Measurements from ENCODE around the gene PNN. TPM values are rescaled to one million over a fixed set of nuclear protein-coding genes. Genes with fewer than 3 reads are reported as not detected.
"Not testable (repeated sequence)": the region's sequence is repeated elsewhere in the genome, so short reads cannot be mapped to it uniquely, and the experiment has no call there.

PNN gene
- total RNA-seq, 2 experiments from 2014 or later, result 110 to 111 TPM

DNA sequence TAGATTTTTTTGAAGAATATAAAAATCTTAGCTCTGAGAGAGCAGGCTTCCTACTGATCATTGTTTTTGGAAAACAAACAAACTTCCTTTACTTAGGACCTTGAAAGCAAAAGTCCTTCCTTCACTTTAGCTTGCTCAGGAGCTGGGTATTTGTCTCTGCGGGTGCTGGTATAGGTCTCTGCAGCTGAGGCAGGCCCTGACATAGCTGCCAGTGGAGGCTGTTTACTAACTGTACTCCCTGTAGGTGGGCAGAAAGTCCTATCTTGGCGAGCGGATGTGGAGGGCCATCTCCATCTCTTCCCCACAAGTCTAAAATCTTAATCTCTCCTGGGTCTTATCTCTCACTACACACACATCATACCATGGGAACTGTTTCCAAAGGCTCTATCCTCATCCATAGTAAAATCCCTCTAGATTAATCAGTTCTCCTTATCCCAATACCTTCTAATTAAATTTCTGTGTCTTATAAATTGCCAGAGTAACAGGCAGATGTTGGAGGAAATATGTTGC, 54.6 kb downstream of the PNN start:
- Mint-ChIP-seq H3K27me3 (no peaks in the 10 kb centered on the region), H3K4me3 (no peak overlapping the region), H3K4me1 (ENCODE audit: low read depth) (peaks cover 35% of the 10 kb centered on the region)

DNA sequence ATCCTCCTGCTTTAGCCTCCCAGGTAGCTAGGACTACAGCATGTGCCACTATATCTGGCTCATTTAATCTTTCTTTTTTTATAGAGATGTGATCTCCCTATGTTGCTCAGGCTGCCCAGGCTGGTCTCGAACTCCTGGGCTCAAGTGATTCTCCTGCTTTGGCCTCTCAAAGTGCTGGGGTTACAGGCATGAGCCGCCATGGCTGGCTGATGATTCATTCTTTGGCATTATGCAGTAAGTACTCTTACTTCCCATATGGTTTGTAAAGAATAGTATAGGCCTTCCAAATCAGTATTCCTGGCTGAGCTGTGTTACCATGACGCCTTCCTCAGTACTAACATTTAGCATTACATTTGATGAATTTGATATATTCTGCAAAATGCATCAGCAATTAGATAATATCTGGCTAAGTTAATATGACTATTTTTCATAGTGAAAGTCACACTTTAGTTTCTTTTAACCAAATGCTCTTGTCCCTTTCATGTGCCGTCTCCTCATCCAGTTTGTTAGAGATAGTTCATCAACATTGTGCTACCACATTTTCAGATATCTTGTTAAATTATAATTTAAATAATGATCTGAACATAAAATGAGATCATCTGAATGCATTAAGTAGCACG, 55.5 kb downstream of the PNN start:
- no peak for ATAC-seq (ENCODE audit: poor library complexity)
- ChIA-PET POLR2A (interaction anchor here (0.7 to 1.5 kb wide), 2 partner anchors 55 to 127 kb away, joined by 3 to 5 read pairs; partner anchors contain the start of genes PNN and SEC23A), CTCF (no interaction called here)
- TF ChIP-seq, protein P1, sequence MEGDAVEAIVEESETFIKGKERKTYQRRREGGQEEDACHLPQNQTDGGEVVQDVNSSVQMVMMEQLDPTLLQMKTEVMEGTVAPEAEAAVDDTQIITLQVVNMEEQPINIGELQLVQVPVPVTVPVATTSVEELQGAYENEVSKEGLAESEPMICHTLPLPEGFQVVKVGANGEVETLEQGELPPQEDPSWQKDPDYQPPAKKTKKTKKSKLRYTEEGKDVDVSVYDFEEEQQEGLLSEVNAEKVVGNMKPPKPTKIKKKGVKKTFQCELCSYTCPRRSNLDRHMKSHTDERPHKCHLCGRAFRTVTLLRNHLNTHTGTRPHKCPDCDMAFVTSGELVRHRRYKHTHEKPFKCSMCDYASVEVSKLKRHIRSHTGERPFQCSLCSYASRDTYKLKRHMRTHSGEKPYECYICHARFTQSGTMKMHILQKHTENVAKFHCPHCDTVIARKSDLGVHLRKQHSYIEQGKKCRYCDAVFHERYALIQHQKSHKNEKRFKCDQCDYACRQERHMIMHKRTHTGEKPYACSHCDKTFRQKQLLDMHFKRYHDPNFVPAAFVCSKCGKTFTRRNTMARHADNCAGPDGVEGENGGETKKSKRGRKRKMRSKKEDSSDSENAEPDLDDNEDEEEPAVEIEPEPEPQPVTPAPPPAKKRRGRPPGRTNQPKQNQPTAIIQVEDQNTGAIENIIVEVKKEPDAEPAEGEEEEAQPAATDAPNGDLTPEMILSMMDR (IDR thresholded peaks at IDR 0.05), result no peak
- H3K4me3 ChIP-seq (ENCODE audit: low read length), result no peak overlapping the region
- Mint-ChIP-seq H3K4me1 (ENCODE audit: low read depth) (peaks cover 35% of the 10 kb centered on the region), H3K4me3 (no peak overlapping the region), H3K36me3 (ENCODE audit: low read depth) (no peaks in the 10 kb centered on the region), H3K27me3 (no peaks in the 10 kb centered on the region), H3K27ac (peak overlapping the region; percentile 22), H3K9me3 (no peaks in the 10 kb centered on the region)
- intact Hi-C loops (cut with DNase I, micrococcal nuclease), result no loop called here
- no peaks in the 10 kb centered on the region for H3K9me3 ChIP-seq (ENCODE audit: control insufficient read depth in 1 of 2, insufficient read depth in 1 of 2, low read length in 2 of 2)
- no peak overlapping the region for H3K27ac ChIP-seq (ENCODE audit: low read depth in 1 of 2, low read length in 2 of 2)
- no peaks in the 10 kb centered on the region for H3K36me3 ChIP-seq (ENCODE audit: insufficient read depth, low read length)
- H3K4me1 ChIP-seq (ENCODE audit: insufficient read depth, low read length), result peaks cover 24% of the 10 kb centered on the region
- no peak for DNase-seq
- H3K27me3 ChIP-seq (ENCODE audit: control insufficient read depth in 1 of 2, insufficient read depth in 2 of 2, low read length in 2 of 2), result no peaks in the 10 kb centered on the region

More for the DNA sequence above, 54.6 kb downstream of the PNN start:
- peaks cover 24% of the 10 kb centered on the region for H3K4me1 ChIP-seq (ENCODE audit: insufficient read depth, low read length)
- H3K4me3 ChIP-seq (ENCODE audit: low read length), result no peak overlapping the region
- ChIA-PET CTCF (no interaction called here), POLR2A (interaction anchor here (0.6 to 1.5 kb wide), 12 partner anchors 11 to 203 kb away, joined by 3 to 13 read pairs (median 4); partner anchors contain the start of genes FBXO33, GEMIN2, PNN and SEC23A)
- peak overlapping the region; percentile 57 for H3K27ac Mint-ChIP-seq
- H3K9me3 Mint-ChIP-seq, result no peaks in the 10 kb centered on the region
- peak overlapping the region in 1 of 2 donors; percentile 14 for H3K27ac ChIP-seq (ENCODE audit: low read depth in 1 of 2, low read length in 2 of 2)
- H3K9me3 ChIP-seq (ENCODE audit: control insufficient read depth in 1 of 2, insufficient read depth in 1 of 2, low read length in 2 of 2), result no peaks in the 10 kb centered on the region
- no peaks in the 10 kb centered on the region for H3K27me3 ChIP-seq (ENCODE audit: control insufficient read depth in 1 of 2, insufficient read depth in 2 of 2, low read length in 2 of 2)
- H3K36me3 Mint-ChIP-seq (ENCODE audit: low read depth), result no peaks in the 10 kb centered on the region
- peak in 2 of 14 experiments; percentile 6 to 16 for DNase-seq
- H3K36me3 ChIP-seq (ENCODE audit: insufficient read depth, low read length), result no peaks in the 10 kb centered on the region
- no peak for ATAC-seq (ENCODE audit: poor library complexity)
- intact Hi-C loops (cut with DNase I, micrococcal nuclease), result loop anchor here (1.0 to 5.0 kb wide), 3 partner anchors 37 to 57 kb away; partner anchors contain the start of gene TRAPPC6B (in 1 of the 2)
- TF ChIP-seq, protein P1 (IDR thresholded peaks at IDR 0.05), result no peak

DNA sequence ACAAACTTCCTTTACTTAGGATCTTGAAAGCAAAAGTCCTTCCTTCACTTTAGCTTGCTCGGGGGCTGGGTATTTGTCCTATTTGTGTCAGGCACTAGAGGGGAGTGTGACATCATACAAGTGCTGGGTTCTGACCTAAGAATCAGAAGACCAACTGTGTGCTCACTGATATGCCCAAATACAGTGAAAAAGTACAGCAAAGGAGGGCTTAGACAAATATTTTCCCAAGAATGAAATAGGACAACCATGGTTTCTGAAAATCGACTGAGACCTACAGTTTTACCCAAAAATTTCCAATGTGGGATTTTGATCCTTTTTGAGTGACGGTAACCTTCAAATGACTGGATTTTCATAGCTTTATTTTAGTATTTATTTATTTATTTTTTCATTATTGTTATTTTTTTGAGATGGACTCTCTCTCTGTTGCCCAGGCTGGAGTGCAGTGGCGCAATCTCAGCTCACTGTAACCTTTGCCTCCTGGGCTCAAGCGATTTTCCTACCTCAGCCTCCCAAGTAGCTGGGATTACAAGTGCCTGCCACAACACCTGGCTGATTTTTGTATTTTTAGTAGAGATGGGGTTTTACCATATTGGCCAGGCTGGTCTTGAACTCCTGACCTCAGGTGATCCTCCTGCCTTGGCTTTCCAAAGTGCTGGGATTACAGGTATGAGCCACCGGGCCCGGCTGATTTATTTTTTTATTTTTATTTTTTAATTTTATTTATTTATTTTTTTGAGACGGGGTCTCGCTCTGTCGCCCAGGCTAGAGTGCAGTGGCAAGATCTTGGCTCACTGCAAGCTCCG, 56.9 kb downstream of the PNN start:
- H3K9me3 ChIP-seq (ENCODE audit: control insufficient read depth in 1 of 2, insufficient read depth in 1 of 2, low read length in 2 of 2); H3K27ac Mint-ChIP-seq; H3K36me3 Mint-ChIP-seq (ENCODE audit: low read depth); H3K27me3 ChIP-seq (ENCODE audit: control insufficient read depth in 1 of 2, insufficient read depth in 2 of 2, low read length in 2 of 2); POLR2A ChIA-PET; H3K27ac ChIP-seq (ENCODE audit: low read depth in 1 of 2, low read length in 2 of 2); H3K4me3 ChIP-seq (ENCODE audit: low read length); H3K4me3 Mint-ChIP-seq; H3K27me3 Mint-ChIP-seq; intact Hi-C loops (cut with DNase I, micrococcal nuclease); H3K36me3 ChIP-seq (ENCODE audit: insufficient read depth, low read length); H3K9me3 Mint-ChIP-seq: not testable (repeated sequence)
- peaks cover 24% of the 10 kb centered on the region for H3K4me1 ChIP-seq (ENCODE audit: insufficient read depth, low read length)
- CTCF ChIA-PET, result interaction anchor here (0.5 to 1.0 kb wide), 2 partner anchors 15 to 49 kb away, joined by 3 read pairs; no protein-coding TSS in a partner anchor
- DNase-seq (peak in 7 of 14 experiments; percentile 9 to 72 (median 48)), ATAC-seq (ENCODE audit: poor library complexity) (peak; percentile 35)
- TF ChIP-seq, protein P1 (IDR thresholded peaks at IDR 0.05), result peak; percentile 51
- H3K4me1 Mint-ChIP-seq (ENCODE audit: low read depth), result peaks cover 35% of the 10 kb centered on the region

Other genes with a start within 250 kb of the PNN start
- 10 to 100 TPM; 68.4 to 82.1 TPM for gene SEC23A, start 72.0 kb upstream of the PNN start, total RNA-seq
- 10 to 100 TPM; 14.6 to 16.1 TPM for gene GEMIN2, start 60.9 kb upstream of the PNN start, total RNA-seq
- 1 to 10 TPM; 7.0 to 8.6 TPM for gene TRAPPC6B, start 4.9 kb upstream of the PNN start, total RNA-seq
- 10 to 100 TPM; 21.1 to 24.1 TPM for gene MIA2, start 58.7 kb downstream of the PNN start, total RNA-seq